Brain microvascular endothelial cell (primary cell): ENCODE data around the gene USP40.

Experiments
- DNase-seq: peaks from one replicate; pipeline ENCODE4 v3.0.0-alpha.2; 2020
- H3K27ac ChIP-seq: fragments of 250-450 bp; sonication (Bioruptor Pico); 2 replicates; pipeline ENCODE4 v1.5.1; 2020; ENCODE audit warnings: mild to moderate bottlenecking, moderate library complexity
- H3K27me3 ChIP-seq: fragments of 250-450 bp; sonication (Bioruptor Pico); replicated peaks from 2 replicates; pipeline ENCODE4 v1.5.1; 2020; ENCODE audit warnings: mild to moderate bottlenecking
- H3K36me3 ChIP-seq: fragments of 250-450 bp; sonication (Bioruptor Pico); replicated peaks from 2 replicates; pipeline ENCODE4 v1.5.1; 2020; ENCODE audit warnings: mild to moderate bottlenecking
- H3K4me3 ChIP-seq: 2 replicates; pipeline ENCODE4 v1.5.1; 2011; ENCODE audit warnings: low read depth, mild to moderate bottlenecking, control low read depth, low read length, moderate library complexity
- CTCF ChIP-seq: IDR thresholded peaks from 2 replicates; pipeline ENCODE4 v1.5.1; 2011; ENCODE audit warnings: low read depth, mild to moderate bottlenecking, moderate library complexity, low read length, control low read depth, inconsistent platforms; ENCODE audit errors: missing control alignments
- in situ Hi-C: cut with HindIII; loops from 2 replicates; pipeline ENCODE4 v1.10.0; 2017; ENCODE audit warnings: low sequenced_read_pairs, low pct_ligation_motif_present

Gene USP40

GRCh38 chr2:233459426-233459825 is 107.2 kb downstream of the USP40 start:
- Histone ChIP-seq H3K27me3 (no peaks in the 10 kb centered on the region), H3K4me3 (no peak overlapping the region), H3K27ac (no peak overlapping the region), H3K36me3 (peaks cover 17% of the 10 kb centered on the region)
- TF ChIP-seq CTCF: no peak
- DNase-seq: no peak
- in situ Hi-C loops: no loop called here

GRCh38 chr2:233458826-233459225 is 107.8 kb downstream of the USP40 start:
- peaks cover 13% of the 10 kb centered on the region for H3K36me3 ChIP-seq

GRCh38 chr2:233458031-233458610 is 108.5 kb downstream of the USP40 start:
- H3K36me3 ChIP-seq: peaks cover 11% of the 10 kb centered on the region
- DNase-seq: no peak
- no peak for TF ChIP-seq CTCF
- no peak overlapping the region for H3K27ac ChIP-seq
- in situ Hi-C loops: no loop called here
- H3K27me3 ChIP-seq: no peaks in the 10 kb centered on the region
- no peak overlapping the region for H3K4me3 ChIP-seq

More at GRCh38 chr2:233458826-233459225, 107.8 kb downstream of the USP40 start:
- H3K27ac ChIP-seq: no peak overlapping the region
- DNase-seq: no peak
- in situ Hi-C loops: no loop called here
- no peak overlapping the region for H3K4me3 ChIP-seq
- no peaks in the 10 kb centered on the region for H3K27me3 ChIP-seq
- TF ChIP-seq CTCF: no peak

GRCh38 chr2:233457356-233457755 is 109.2 kb downstream of the USP40 start:
- in situ Hi-C loops: no loop called here
- no peak for TF ChIP-seq CTCF
- peaks cover 7% of the 10 kb centered on the region for H3K36me3 ChIP-seq

GRCh38 chr2:233456934-233457333 is 109.6 kb downstream of the USP40 start:
- TF ChIP-seq CTCF: peak; percentile 18
- Histone ChIP-seq H3K4me3 (no peak overlapping the region), H3K27me3 (no peaks in the 10 kb centered on the region), H3K27ac (no peak overlapping the region), H3K36me3 (peaks cover 7% of the 10 kb centered on the region)
- DNase-seq: no peak
- in situ Hi-C loops: no loop called here

More at GRCh38 chr2:233457356-233457755, 109.2 kb downstream of the USP40 start:
- Histone ChIP-seq H3K27ac (no peak overlapping the region), H3K27me3 (no peaks in the 10 kb centered on the region), H3K4me3 (no peak overlapping the region)
- no peak for DNase-seq

- Histone ChIP-seq H3K27me3 (no peaks in the 10 kb centered on the region), H3K27ac (no peak overlapping the region), H3K36me3 (peaks cover 7% of the 10 kb centered on the region), H3K4me3 (no peak overlapping the region)
- in situ Hi-C loops: no loop called here
- no peak for TF ChIP-seq CTCF
- DNase-seq: no peak
Measured at GRCh38 chr2:233456111-233456510, 110.5 kb downstream of the USP40 start.
